GM23338 (cell line): Measurements from ENCODE around the gene GADL1. TPM values are rescaled to one million over a fixed set of nuclear protein-coding genes. Genes with fewer than 3 reads are reported as not detected.
A peak's percentile ranks its signal among the peaks of the same experiment; 100 is the strongest.

Experiments
- ATAC-seq: fragments of 200-7000 bp; cut with Tn5 transposase; 3 replicates; pipeline ENCODE4 v1.9.1; 2020
- DNase-seq: peaks from one replicate; pipeline ENCODE4 v3.0.0-alpha.2; 2015; ENCODE audit warnings: low spot score
- H2AFZ ChIP-seq: fragments of 200-600 bp; sonication (generic); 2 replicates; pipeline ENCODE4 v1.8.0; 2016; ENCODE audit warnings: antibody characterized with exemption, mild to moderate bottlenecking, moderate library complexity
- H3F3A ChIP-seq: fragments of 200-600 bp; sonication (generic); replicated peaks from 2 replicates; pipeline ENCODE4 v1.8.0; 2017; ENCODE audit warnings: antibody characterized with exemption, mixed run types, low read depth
- H3K27ac ChIP-seq: fragments of 200-600 bp; sonication (generic); 2 replicates; pipeline ENCODE4 v1.6.1; 2016; ENCODE audit warnings: low read depth
- H3K27me3 ChIP-seq: fragments of 200-600 bp; sonication (generic); 2 replicates; pipeline ENCODE4 v1.8.0; 2016; ENCODE audit warnings: mild to moderate bottlenecking, mixed run types, moderate library complexity; ENCODE audit not compliant: insufficient read depth
- H3K36me3 ChIP-seq: fragments of 200-600 bp; sonication (generic); 2 replicates; pipeline ENCODE4 v1.8.0; 2016; ENCODE audit warnings: mild to moderate bottlenecking; ENCODE audit not compliant: insufficient read depth
- H3K4me1 ChIP-seq: fragments of 200-600 bp; sonication (generic); 2 replicates; pipeline ENCODE4 v1.8.0; 2016; ENCODE audit warnings: mild to moderate bottlenecking, moderate library complexity; ENCODE audit not compliant: insufficient read depth
- H3K4me2 ChIP-seq: fragments of 200-600 bp; sonication (generic); 2 replicates; pipeline ENCODE4 v1.7.1; 2017; ENCODE audit warnings: mixed run types
- H3K4me3 ChIP-seq: fragments of 200-600 bp; sonication (generic); 2 replicates; pipeline ENCODE4 v1.6.1; 2016; ENCODE audit warnings: mixed run types
- H3K79me2 ChIP-seq: fragments of 200-600 bp; sonication (generic); replicated peaks from 2 replicates; pipeline ENCODE4 v1.8.0; 2017; ENCODE audit warnings: mild to moderate bottlenecking; ENCODE audit not compliant: insufficient read depth
- H3K9me2 ChIP-seq: fragments of 200-600 bp; sonication (generic); 2 replicates; pipeline ENCODE4 v1.8.0; 2017; ENCODE audit not compliant: insufficient read depth
- H4K20me1 ChIP-seq: fragments of 200-600 bp; sonication (generic); replicated peaks from 2 replicates; pipeline ENCODE4 v1.8.0; 2017; ENCODE audit warnings: mild to moderate bottlenecking; ENCODE audit not compliant: insufficient read depth
- H3K27ac Mint-ChIP-seq: 2 replicates; pipeline ENCODE4 v1.8.0; 2020; ENCODE audit warnings: inconsistent platforms, mild to moderate bottlenecking, moderate library complexity, mixed read lengths
- H3K27me3 Mint-ChIP-seq: 3 replicates; pipeline ENCODE4 v1.8.0; 2022; ENCODE audit warnings: low read depth, mild to moderate bottlenecking, moderate library complexity, mixed read lengths, inconsistent platforms; ENCODE audit not compliant: insufficient read depth, poor library complexity
- H3K36me3 Mint-ChIP-seq: 3 replicates; pipeline ENCODE4 v1.8.0; 2021; ENCODE audit warnings: low read depth, mild to moderate bottlenecking, inconsistent platforms, moderate library complexity, mixed read lengths
- H3K4me1 Mint-ChIP-seq: 3 replicates; pipeline ENCODE4 v1.8.0; 2020; ENCODE audit warnings: mild to moderate bottlenecking, inconsistent platforms, mixed read lengths
- H3K4me3 Mint-ChIP-seq: 3 replicates; pipeline ENCODE4 v1.8.0; 2021; ENCODE audit warnings: moderate library complexity, mild to moderate bottlenecking, inconsistent platforms, mixed read lengths
- H3K9me3 Mint-ChIP-seq: 3 replicates; pipeline ENCODE4 v1.8.0; 2020; ENCODE audit warnings: moderate library complexity, mild to moderate bottlenecking, inconsistent platforms, mixed read lengths
- CREB1 ChIP-seq: fragments of 250-450 bp; sonication (Bioruptor Pico); IDR thresholded peaks from 2 replicates; pipeline ENCODE4 v1.5.0; 2020; ENCODE audit warnings: low read depth, mild to moderate bottlenecking, moderate library complexity
- EZH2 ChIP-seq: fragments of 200-600 bp; sonication (generic); IDR thresholded peaks from one replicate; pipeline ENCODE4 v1.8.0; 2017; ENCODE audit warnings: antibody characterized with exemption, mild to moderate bottlenecking, low read depth; ENCODE audit not compliant: unreplicated experiment
- NANOG ChIP-seq: IDR thresholded peaks from 2 replicates; pipeline ENCODE4 v1.6.1; 2016; ENCODE audit warnings: antibody characterized with exemption, borderline replicate concordance
- POLR2AphosphoS5 ChIP-seq: IDR thresholded peaks from 2 replicates; pipeline ENCODE4 v1.6.1; 2016; ENCODE audit warnings: antibody characterized with exemption, low read depth
- REST ChIP-seq: IDR thresholded peaks from one replicate; pipeline ENCODE4 v1.6.1; 2018; ENCODE audit warnings: antibody characterized with exemption; ENCODE audit not compliant: unreplicated experiment
- STAT1 ChIP-seq: IDR thresholded peaks from one replicate; pipeline ENCODE4 v1.6.1; 2016; ENCODE audit warnings: antibody characterized with exemption; ENCODE audit not compliant: unreplicated experiment
- ZNF114 ChIP-seq: fragments of 250-450 bp; sonication (Bioruptor Pico); IDR thresholded peaks from 2 replicates; pipeline ENCODE4 v1.5.0; 2020; ENCODE audit warnings: mild to moderate bottlenecking, moderate library complexity
- ZNF331 ChIP-seq: fragments of 250-450 bp; sonication (Bioruptor Pico); IDR thresholded peaks from 2 replicates; pipeline ENCODE4 v1.5.0; 2020; ENCODE audit warnings: low read depth, mild to moderate bottlenecking, moderate library complexity
- polyA plus RNA-seq: library from polyadenylated mRNA; unstranded; fragments of >200 nt; fragmentation: Nextera tagmentation; extraction: Ambion mirVana; gene quantifications from 2 replicates; pipeline ENCODE4 v1.2.1, GENCODE V29; 2016
- total RNA-seq: library from RNA; depleted of rRNA; stranded (reverse); fragments of >200 nt; shearing (Covaris generic); gene quantifications from 2 replicates; pipeline ENCODE4 v1.2.3, GENCODE V29; 2014
- TF ChIP-seq, protein P1 (sequence below): fragments of 250-450 bp; sonication (Bioruptor Pico); IDR thresholded peaks from 2 replicates; pipeline ENCODE4 v1.5.0; 2020; ENCODE audit warnings: mild to moderate bottlenecking, moderate library complexity

The GADL1 gene
- total and polyA plus RNA-seq, 2 experiments from 2014 or later, result 0.35 to 0.50 TPM

- H3K36me3 Mint-ChIP-seq, result peaks cover 31% of the 10 kb centered on the region
- no peak overlapping the region for H3K27ac ChIP-seq
- no peak overlapping the region for H3K4me3 Mint-ChIP-seq
- H3K4me1 Mint-ChIP-seq, result peaks cover 40% of the 10 kb centered on the region
- no peaks in the 10 kb centered on the region for H4K20me1 ChIP-seq
- H2AFZ ChIP-seq, result no peak overlapping the region
- peaks cover 5% of the 10 kb centered on the region; the same call in 2 of the 3 replicates for H3K9me3 Mint-ChIP-seq
- peak overlapping the region; percentile 69; the same call in 1 of the 2 replicates for H3K27ac Mint-ChIP-seq
- peaks cover 41% of the 10 kb centered on the region for H3K4me1 ChIP-seq
- H3F3A ChIP-seq, result 0 out of 2 replicates have a peak, but pooled peaks cover 5% of the 10 kb centered on the region
- H3K9me2 ChIP-seq, result peaks cover 12% of the 10 kb centered on the region; the same call in 1 of the 2 replicates
- TF ChIP-seq EZH2 (no peak), ZNF331 (CRISPR knock-in tag) (no peak)
- peak overlapping the region; percentile 1 for H3K4me2 ChIP-seq
- H3K27me3 ChIP-seq, result no peaks in the 10 kb centered on the region
- H3K27me3 Mint-ChIP-seq, result peaks cover 2% of the 10 kb centered on the region
- no peak overlapping the region for H3K4me3 ChIP-seq
- no peaks in the 10 kb centered on the region for H3K79me2 ChIP-seq
- ATAC-seq, result no peak
- H3K36me3 ChIP-seq, result no peaks in the 10 kb centered on the region; the same call in 1 of the 2 replicates
- no peak for DNase-seq
Measured at GRCh38 chr3:30696403-30696819, 198.1 kb downstream of the GADL1 start.

- Histone ChIP-seq H4K20me1 (no peaks in the 10 kb centered on the region), H3K36me3 (peaks cover under 1% of the 10 kb centered on the region; the same call in 1 of the 2 replicates), H3K4me2 (peak overlapping the region; percentile 1), H3F3A (0 out of 2 replicates have a peak, but pooled peaks cover 5% of the 10 kb centered on the region), H2AFZ (no peak overlapping the region), H3K4me3 (no peak overlapping the region), H3K27ac (peak overlapping the region; percentile 56), H3K9me2 (peaks cover 10% of the 10 kb centered on the region; the same call in 1 of the 2 replicates), H3K79me2 (no peaks in the 10 kb centered on the region), H3K4me1 (peaks cover 41% of the 10 kb centered on the region), H3K27me3 (no peaks in the 10 kb centered on the region)
- ATAC-seq (peak; percentile 78), DNase-seq (peak; percentile 32)
- H3K9me3 Mint-ChIP-seq, result no peaks in the 10 kb centered on the region
- peaks cover 32% of the 10 kb centered on the region for H3K36me3 Mint-ChIP-seq
- TF ChIP-seq EZH2, result no peak
- 0 out of 2 replicates have a peak, but pooled peaks have one; percentile 45 for TF ChIP-seq NANOG
- 0 out of 2 replicates have a peak, but pooled peaks have one; percentile 11 for TF ChIP-seq POLR2AphosphoS5
- TF ChIP-seq ZNF331 (CRISPR knock-in tag), result no peak
- TF ChIP-seq, protein P1, sequence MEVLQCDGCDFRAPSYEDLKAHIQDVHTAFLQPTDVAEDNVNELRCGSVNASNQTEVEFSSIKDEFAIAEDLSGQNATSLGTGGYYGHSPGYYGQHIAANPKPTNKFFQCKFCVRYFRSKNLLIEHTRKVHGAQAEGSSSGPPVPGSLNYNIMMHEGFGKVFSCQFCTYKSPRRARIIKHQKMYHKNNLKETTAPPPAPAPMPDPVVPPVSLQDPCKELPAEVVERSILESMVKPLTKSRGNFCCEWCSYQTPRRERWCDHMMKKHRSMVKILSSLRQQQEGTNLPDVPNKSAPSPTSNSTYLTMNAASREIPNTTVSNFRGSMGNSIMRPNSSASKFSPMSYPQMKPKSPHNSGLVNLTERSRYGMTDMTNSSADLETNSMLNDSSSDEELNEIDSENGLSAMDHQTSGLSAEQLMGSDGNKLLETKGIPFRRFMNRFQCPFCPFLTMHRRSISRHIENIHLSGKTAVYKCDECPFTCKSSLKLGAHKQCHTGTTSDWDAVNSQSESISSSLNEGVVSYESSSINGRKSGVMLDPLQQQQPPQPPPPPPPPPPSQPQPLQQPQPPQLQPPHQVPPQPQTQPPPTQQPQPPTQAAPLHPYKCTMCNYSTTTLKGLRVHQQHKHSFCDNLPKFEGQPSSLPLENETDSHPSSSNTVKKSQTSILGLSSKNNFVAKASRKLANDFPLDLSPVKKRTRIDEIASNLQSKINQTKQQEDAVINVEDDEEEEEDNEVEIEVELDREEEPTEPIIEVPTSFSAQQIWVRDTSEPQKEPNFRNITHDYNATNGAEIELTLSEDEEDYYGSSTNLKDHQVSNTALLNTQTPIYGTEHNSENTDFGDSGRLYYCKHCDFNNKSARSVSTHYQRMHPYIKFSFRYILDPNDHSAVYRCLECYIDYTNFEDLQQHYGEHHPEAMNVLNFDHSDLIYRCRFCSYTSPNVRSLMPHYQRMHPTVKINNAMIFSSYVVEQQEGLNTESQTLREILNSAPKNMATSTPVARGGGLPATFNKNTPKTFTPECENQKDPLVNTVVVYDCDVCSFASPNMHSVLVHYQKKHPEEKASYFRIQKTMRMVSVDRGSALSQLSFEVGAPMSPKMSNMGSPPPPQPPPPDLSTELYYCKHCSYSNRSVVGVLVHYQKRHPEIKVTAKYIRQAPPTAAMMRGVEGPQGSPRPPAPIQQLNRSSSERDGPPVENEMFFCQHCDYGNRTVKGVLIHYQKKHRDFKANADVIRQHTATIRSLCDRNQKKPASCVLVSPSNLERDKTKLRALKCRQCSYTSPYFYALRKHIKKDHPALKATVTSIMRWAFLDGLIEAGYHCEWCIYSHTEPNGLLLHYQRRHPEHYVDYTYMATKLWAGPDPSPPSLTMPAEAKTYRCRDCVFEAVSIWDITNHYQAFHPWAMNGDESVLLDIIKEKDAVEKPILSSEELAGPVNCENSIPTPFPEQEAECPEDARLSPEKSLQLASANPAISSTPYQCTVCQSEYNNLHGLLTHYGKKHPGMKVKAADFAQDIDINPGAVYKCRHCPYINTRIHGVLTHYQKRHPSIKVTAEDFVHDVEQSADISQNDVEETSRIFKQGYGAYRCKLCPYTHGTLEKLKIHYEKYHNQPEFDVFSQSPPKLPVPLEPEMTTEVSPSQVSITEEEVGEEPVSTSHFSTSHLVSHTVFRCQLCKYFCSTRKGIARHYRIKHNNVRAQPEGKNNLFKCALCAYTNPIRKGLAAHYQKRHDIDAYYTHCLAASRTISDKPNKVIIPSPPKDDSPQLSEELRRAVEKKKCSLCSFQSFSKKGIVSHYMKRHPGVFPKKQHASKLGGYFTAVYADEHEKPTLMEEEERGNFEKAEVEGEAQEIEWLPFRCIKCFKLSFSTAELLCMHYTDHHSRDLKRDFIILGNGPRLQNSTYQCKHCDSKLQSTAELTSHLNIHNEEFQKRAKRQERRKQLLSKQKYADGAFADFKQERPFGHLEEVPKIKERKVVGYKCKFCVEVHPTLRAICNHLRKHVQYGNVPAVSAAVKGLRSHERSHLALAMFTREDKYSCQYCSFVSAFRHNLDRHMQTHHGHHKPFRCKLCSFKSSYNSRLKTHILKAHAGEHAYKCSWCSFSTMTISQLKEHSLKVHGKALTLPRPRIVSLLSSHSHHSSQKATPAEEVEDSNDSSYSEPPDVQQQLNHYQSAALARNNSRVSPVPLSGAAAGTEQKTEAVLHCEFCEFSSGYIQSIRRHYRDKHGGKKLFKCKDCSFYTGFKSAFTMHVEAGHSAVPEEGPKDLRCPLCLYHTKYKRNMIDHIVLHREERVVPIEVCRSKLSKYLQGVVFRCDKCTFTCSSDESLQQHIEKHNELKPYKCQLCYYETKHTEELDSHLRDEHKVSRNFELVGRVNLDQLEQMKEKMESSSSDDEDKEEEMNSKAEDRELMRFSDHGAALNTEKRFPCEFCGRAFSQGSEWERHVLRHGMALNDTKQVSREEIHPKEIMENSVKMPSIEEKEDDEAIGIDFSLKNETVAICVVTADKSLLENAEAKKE (CRISPR knock-in tag), result peak; percentile 99
- no peak for TF ChIP-seq CREB1
- no peak for TF ChIP-seq STAT1
- no peak for TF ChIP-seq REST
- peak; percentile 82; the same call in 1 of the 2 replicates for TF ChIP-seq ZNF114
- H3K4me3 Mint-ChIP-seq, result no peak overlapping the region
- H3K27ac Mint-ChIP-seq, result peak overlapping the region; percentile 35
- peaks cover 43% of the 10 kb centered on the region for H3K4me1 Mint-ChIP-seq
- peaks cover 2% of the 10 kb centered on the region for H3K27me3 Mint-ChIP-seq
Measured at GRCh38 chr3:30695302-30696061, 199.0 kb downstream of the GADL1 start.
